H7 (cell line): ENCODE results near the gene FIZ1. TPM values are rescaled to one million over a fixed set of nuclear protein-coding genes. Genes with fewer than 3 reads are reported as not detected.

ENCODE experiments used
- DNase-seq: peaks from one replicate; pipeline ENCODE4 v3.0.0; 2012
- H3K27me3 ChIP-seq: 2 replicates; pipeline ENCODE4 v1.6.0; 2011; ENCODE audit warnings: mild to moderate bottlenecking, low read length; ENCODE audit not compliant: control insufficient read depth, insufficient read depth
- H3K36me3 ChIP-seq: replicated peaks from 2 replicates; pipeline ENCODE4 v1.5.1; 2011; ENCODE audit warnings: low read length; ENCODE audit not compliant: control insufficient read depth, insufficient read depth
- H3K4me3 ChIP-seq: 2 replicates; pipeline ENCODE4 v1.5.1; 2011; ENCODE audit warnings: low read depth, mild to moderate bottlenecking, control low read depth, low read length, moderate library complexity; ENCODE audit not compliant: insufficient read depth
- total RNA-seq: library from RNA; depleted of rRNA; stranded (reverse); fragments of >200 nt; shearing (Covaris generic); gene quantifications from 2 replicates; pipeline ENCODE4 v1.2.3, GENCODE V29; 2014

The FIZ1 gene
- total RNA-seq, 1 experiment from 2014 or later: 4.7 TPM

DNA sequence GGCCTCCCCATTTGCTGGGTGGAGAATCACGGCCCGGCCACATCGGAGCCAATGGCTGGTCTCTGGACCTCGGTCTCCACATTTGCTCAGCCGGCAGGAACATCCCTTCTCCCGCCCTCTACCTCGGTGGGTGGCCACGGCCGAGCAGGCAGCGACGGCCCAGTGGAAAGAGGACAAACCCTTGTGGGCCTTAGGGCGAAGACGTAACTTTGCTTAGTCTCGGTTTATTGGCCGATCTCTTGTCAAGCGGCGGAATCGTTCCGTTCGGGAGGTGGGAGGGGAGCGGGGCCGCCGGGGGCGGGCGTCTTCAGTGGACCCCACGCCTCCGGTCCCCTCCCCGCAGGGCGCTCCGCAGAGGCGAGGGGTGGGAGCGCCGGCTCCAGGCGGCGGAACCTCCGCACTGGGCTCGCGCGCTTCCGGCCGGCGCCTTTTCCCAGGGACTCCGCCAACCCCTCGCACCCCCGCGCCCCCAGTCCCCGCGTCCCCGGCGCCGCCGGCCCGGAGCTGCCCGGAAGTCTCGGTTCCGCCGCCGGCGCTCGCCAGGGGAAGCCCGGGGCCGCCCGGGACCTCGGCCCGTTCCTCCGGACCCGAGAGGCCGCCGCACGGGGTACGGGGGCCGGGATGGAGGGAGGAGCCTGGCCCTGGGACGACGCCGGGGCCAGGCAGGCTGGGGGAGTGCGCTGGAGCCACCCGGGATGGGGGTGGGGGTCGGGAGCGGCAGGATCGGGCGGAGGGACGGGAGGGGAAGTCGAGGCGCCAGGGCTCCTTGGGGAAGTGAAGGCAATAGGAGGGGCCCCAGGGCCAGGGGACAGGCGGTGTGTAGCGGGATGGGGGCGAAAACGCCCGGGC, 41.5 kb upstream of the FIZ1 start, which contains the start of gene ZNF580:
ZNF580 (plus strand) TSS at position 426 of the 849 bp plus-strand sequence. CDS start 1,507 bp downstream, outside the sequence.
- Histone ChIP-seq H3K36me3 (peaks cover 10% of the 10 kb centered on the region), H3K4me3 (peak within 1 kb of the TSS; percentile 81), H3K27me3 (no peaks in the 10 kb centered on the region)
- DNase-seq: peak; percentile 96

- DNase-seq: peak; percentile 76
- Histone ChIP-seq H3K36me3 (peaks cover 5% of the 10 kb centered on the region), H3K4me3 (peak overlapping the region; percentile 81), H3K27me3 (no peaks in the 10 kb centered on the region)
Observed at GRCh38 chr19:55640043-55640576, 40.8 kb upstream of the FIZ1 start.

DNA sequence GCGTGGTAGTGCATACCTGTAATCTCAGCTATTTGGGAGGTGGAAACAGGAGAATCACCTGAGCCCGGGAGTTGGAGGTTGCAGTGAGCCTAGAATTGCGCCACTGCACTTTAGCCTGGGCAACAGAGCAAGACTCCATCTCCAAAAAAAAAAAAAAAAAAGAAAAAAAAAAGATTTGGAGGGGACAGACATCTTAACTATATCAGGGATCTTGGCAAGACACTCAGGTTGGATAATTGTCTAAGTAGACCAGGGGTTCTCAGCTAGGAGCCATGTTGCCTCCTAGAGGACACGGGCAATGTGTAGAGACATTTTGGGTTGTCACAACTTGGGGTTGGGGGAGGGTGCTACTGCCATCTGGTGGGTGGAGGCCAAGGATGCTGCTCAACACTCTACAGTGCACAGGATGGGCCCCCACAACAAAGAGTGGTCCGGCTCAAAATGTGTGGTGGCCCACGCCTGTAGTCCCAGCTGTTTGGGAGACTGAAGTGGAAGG, 39.6 kb upstream of the FIZ1 start:
- peak; percentile 69 for DNase-seq
- Histone ChIP-seq H3K4me3 (no peak overlapping the region), H3K27me3 (no peaks in the 10 kb centered on the region), H3K36me3 (no peaks in the 10 kb centered on the region; the same call in none of the 2 replicates)

DNA sequence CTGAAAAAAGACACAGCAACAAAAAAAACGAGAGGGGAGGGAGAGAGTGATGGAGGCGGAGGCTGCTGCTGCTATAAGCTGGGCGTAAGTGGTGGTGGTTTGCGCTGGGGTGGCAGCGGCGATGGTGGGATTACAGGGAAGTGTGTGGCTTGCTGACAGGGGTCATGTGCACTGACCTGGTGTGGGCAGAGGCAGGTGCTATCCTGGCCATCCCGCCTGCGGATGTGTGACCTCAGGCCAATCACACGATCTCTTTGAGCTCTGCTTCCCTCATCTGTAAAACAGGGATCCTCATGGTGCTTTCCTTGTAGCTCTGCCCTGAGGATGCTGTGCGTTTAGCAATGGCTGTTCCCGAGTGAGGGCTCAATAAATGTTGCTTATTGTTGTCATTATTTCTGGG, 38.2 kb upstream of the FIZ1 start:
- DNase-seq: no peak
- Histone ChIP-seq H3K27me3 (no peaks in the 10 kb centered on the region), H3K36me3 (no peaks in the 10 kb centered on the region; the same call in none of the 2 replicates), H3K4me3 (no peak overlapping the region)

- Histone ChIP-seq H3K4me3 (no peak overlapping the region), H3K27me3 (no peaks in the 10 kb centered on the region)
Observed at GRCh38 chr19:55636723-55637122, 37.4 kb upstream of the FIZ1 start.

GRCh38 chr19:55635856-55636440, 36.6 kb upstream of the FIZ1 start:
- H3K36me3 ChIP-seq: no peaks in the 10 kb centered on the region; the same call in none of the 2 replicates
- H3K27me3 ChIP-seq: no peaks in the 10 kb centered on the region
- DNase-seq: peak; percentile 17
- H3K4me3 ChIP-seq: peak overlapping the region; percentile 92

More at GRCh38 chr19:55636723-55637122, 37.4 kb upstream of the FIZ1 start:
- no peak for DNase-seq
- no peaks in the 10 kb centered on the region; the same call in none of the 2 replicates for H3K36me3 ChIP-seq

- Histone ChIP-seq H3K36me3 (no peaks in the 10 kb centered on the region; the same call in none of the 2 replicates), H3K4me3 (peak overlapping the region; percentile 92), H3K27me3 (no peaks in the 10 kb centered on the region)
- DNase-seq: no peak
Observed at GRCh38 chr19:55635334-55635717, 36.0 kb upstream of the FIZ1 start.

DNA sequence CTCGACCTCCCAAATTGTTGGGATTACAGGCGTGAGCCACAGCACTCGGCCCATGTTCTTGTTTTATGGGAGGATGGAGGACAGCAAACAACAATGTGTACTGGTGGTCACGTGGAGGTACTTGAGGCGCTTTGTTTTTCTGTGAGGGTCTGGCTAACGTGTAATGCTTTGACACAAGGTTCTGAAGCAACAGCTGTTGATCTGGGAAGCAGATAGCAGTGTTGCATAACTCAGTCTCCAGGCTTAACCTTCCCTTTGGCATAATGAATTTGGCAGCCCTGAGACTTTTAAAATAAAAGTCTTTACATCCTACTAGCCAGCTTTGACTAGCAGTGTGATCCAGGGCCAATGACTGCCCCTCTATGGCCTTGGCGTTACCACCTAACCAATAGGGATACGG, 34.5 kb upstream of the FIZ1 start:
- no peak overlapping the region for H3K4me3 ChIP-seq
- no peaks in the 10 kb centered on the region; the same call in none of the 2 replicates for H3K36me3 ChIP-seq

DNA sequence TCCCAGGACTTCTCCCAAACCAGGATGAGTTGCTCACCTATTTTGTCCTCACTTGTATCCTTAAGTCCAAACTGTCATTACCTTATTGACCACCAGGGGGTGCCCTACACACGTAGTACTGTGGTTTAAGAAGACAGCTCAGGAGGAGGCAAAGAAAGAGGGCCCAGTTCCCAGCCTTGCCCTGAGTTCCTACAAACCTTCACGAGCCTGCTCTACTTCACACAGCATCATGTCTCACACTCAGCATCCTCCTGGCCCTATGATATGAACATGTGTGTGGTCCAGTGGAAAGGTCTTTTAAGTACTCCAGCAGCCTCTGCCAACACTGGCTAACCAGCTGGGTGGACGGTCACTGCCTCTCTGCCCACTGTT, 33.1 kb upstream of the FIZ1 start:
- no peaks in the 10 kb centered on the region for H3K27me3 ChIP-seq
- H3K36me3 ChIP-seq: no peaks in the 10 kb centered on the region; the same call in none of the 2 replicates
- DNase-seq: peak; percentile 79
- no peak overlapping the region for H3K4me3 ChIP-seq

More for the DNA sequence above, 34.5 kb upstream of the FIZ1 start:
- no peaks in the 10 kb centered on the region for H3K27me3 ChIP-seq
- DNase-seq: peak; percentile 16

GRCh38 chr19:55626350-55626749, 27.0 kb upstream of the FIZ1 start:
- DNase-seq: no peak
- Histone ChIP-seq H3K27me3 (no peaks in the 10 kb centered on the region), H3K4me3 (no peak overlapping the region), H3K36me3 (no peaks in the 10 kb centered on the region; the same call in 1 of the 2 replicates)

DNA sequence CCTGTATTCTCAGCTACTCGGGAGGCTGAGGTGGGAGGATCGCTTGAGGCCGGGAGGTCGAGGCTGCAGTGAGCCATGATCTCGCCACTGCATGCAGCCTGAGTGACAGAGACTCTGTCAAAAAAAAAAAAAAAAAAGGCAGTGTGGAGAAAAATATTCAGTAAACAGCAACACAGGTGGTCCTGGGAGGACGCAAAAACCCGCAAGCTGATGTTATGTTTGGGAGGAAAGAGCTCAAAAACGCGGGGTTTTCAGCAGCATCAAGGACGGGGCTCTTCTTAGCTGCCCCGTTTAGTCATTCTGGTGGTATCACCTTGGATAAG, 25.6 kb upstream of the FIZ1 start:
- no peaks in the 10 kb centered on the region for H3K27me3 ChIP-seq
- peaks cover 3% of the 10 kb centered on the region for H3K36me3 ChIP-seq
- DNase-seq: peak; percentile 11
- H3K4me3 ChIP-seq: peak overlapping the region; percentile 40

GRCh38 chr19:55624109-55625003, 25.0 kb upstream of the FIZ1 start, which contains the start of gene ZNF784:
ZNF784 (minus strand) TSS chr19:55624566; CDS start chr19:55624561, 5 bp downstream.
- Histone ChIP-seq H3K27me3 (no peaks in the 10 kb centered on the region), H3K36me3 (peaks cover 3% of the 10 kb centered on the region), H3K4me3 (peak within 1 kb of the TSS; percentile 56)
- DNase-seq: peak; percentile 99

- H3K36me3 ChIP-seq: peaks cover 3% of the 10 kb centered on the region
- DNase-seq: no peak
- no peaks in the 10 kb centered on the region for H3K27me3 ChIP-seq
- H3K4me3 ChIP-seq: 0 out of 2 replicates have a peak overlapping the region, but pooled peaks have one; percentile 0
Observed at GRCh38 chr19:55623561-55623960, 24.2 kb upstream of the FIZ1 start.

DNA sequence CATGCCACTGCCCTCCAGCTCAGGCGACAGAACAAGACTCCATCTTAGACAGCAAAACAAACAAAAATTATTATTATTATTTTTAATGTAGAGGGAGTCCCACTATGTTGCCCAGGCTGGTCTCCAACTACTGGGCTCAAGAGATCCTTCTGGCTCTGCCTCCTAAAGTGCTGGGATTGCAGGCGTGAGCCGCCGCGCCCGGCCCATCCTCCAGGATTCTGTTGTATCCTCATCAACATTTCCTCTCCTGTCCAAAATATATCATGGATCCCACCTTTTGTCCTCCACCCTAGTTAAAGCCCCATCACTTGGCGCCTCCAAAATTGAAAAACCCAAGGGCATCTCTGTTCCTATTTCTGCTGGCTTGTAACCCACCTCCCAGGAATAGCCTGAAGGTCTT, 23.8 kb upstream of the FIZ1 start:
- Histone ChIP-seq H3K4me3 (no peak overlapping the region), H3K27me3 (no peaks in the 10 kb centered on the region), H3K36me3 (peaks cover 3% of the 10 kb centered on the region)
- DNase-seq: no peak
